ENCODE measurements around the gene KLHL26. TPM values are rescaled to one million over a fixed set of nuclear protein-coding genes. Genes with fewer than 3 reads are reported as not detected.

KLHL26 gene
- total and polyA plus RNA-seq, 9 of the 15 experiments (the other 6 are each of a cell fraction or from before 2014, with no cell fraction given), result 0.13 to 13.3 (median 1.4) TPM

DNA sequence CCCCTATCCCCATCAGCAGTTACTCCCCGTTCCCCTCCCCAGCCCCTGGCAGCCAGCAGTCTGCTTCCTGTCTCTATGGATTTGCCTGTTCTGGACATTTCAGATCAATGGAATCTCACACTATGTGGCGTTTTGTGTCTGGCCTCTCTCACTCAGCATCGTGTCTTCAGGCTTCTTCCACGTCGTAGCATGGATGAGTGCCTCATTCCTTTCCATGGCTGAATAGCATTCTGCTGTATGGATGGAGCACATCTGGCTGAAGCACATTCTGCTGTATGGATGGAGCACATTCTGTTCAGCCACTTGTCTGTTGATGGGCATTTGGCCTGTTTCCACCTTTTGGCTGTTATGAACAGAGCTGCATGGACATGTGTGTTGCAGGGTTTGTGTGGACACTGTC is 76.2 kb downstream of the KLHL26 start (continued):
- TF ChIP-seq, protein P1, sequence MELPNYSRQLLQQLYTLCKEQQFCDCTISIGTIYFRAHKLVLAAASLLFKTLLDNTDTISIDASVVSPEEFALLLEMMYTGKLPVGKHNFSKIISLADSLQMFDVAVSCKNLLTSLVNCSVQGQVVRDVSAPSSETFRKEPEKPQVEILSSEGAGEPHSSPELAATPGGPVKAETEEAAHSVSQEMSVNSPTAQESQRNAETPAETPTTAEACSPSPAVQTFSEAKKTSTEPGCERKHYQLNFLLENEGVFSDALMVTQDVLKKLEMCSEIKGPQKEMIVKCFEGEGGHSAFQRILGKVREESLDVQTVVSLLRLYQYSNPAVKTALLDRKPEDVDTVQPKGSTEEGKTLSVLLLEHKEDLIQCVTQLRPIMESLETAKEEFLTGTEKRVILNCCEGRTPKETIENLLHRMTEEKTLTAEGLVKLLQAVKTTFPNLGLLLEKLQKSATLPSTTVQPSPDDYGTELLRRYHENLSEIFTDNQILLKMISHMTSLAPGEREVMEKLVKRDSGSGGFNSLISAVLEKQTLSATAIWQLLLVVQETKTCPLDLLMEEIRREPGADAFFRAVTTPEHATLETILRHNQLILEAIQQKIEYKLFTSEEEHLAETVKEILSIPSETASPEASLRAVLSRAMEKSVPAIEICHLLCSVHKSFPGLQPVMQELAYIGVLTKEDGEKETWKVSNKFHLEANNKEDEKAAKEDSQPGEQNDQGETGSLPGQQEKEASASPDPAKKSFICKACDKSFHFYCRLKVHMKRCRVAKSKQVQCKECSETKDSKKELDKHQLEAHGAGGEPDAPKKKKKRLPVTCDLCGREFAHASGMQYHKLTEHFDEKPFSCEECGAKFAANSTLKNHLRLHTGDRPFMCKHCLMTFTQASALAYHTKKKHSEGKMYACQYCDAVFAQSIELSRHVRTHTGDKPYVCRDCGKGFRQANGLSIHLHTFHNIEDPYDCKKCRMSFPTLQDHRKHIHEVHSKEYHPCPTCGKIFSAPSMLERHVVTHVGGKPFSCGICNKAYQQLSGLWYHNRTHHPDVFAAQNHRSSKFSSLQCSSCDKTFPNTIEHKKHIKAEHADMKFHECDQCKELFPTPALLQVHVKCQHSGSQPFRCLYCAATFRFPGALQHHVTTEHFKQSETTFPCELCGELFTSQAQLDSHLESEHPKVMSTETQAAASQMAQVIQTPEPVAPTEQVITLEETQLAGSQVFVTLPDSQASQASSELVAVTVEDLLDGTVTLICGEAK (IDR thresholded peaks at IDR 0.05), result no peak
- TF ChIP-seq, protein P1 (CRISPR knock-in tag; IDR thresholded peaks at IDR 0.05), result no peak
- TF ChIP-seq RFX7 (CRISPR knock-in tag; IDR thresholded peaks at IDR 0.05) (no peak), CBX3 (IDR thresholded peaks at IDR 0.05; ENCODE audit: borderline replicate concordance in 1 of 2, low read length in 2 of 2) (no peak), ZNF778 (CRISPR knock-in tag; IDR thresholded peaks at IDR 0.05) (no peak), ZNF583 (CRISPR knock-in tag; IDR thresholded peaks at IDR 0.05) (no peak), POLR2B (IDR thresholded peaks at IDR 0.05; ENCODE audit: low read depth, partially characterized antibody) (no peak), HEY1 (CRISPR knock-in tag; IDR thresholded peaks at IDR 0.05; ENCODE audit: borderline replicate concordance) (no peak)
